Activated naive CD8-positive, alpha-beta T cell treated with anti-CD3 and anti-CD28 coated beads for 36 hours (primary cell): ENCODE results near the gene HDLBP. TPM values are rescaled to one million over a fixed set of nuclear protein-coding genes. Genes with fewer than 3 reads are reported as not detected.
"Not testable (repeated sequence)": the region's sequence is repeated elsewhere in the genome, so short reads cannot be mapped to it uniquely, and the experiment has no call there.

Source experiments
- DNase-seq: peaks from one replicate; pipeline ENCODE4 v3.0.0; 2021
- H3K27ac Mint-ChIP-seq: one replicate; pipeline ENCODE4 v1.8.0; 2022; ENCODE audit warnings: mild to moderate bottlenecking, moderate library complexity, mixed read lengths
- H3K27me3 Mint-ChIP-seq: one replicate; pipeline ENCODE4 v1.8.0; 2022; ENCODE audit warnings: mild to moderate bottlenecking, mixed read lengths
- H3K36me3 Mint-ChIP-seq: one replicate; pipeline ENCODE4 v1.8.0; 2021; ENCODE audit warnings: mild to moderate bottlenecking, mixed read lengths
- H3K4me1 Mint-ChIP-seq: one replicate; pipeline ENCODE4 v1.8.0; 2021; ENCODE audit warnings: mixed read lengths
- H3K4me3 Mint-ChIP-seq: one replicate; pipeline ENCODE4 v1.8.0; 2022; ENCODE audit warnings: mild to moderate bottlenecking, moderate library complexity, mixed read lengths
- H3K9me3 Mint-ChIP-seq: one replicate; pipeline ENCODE4 v1.8.0; 2022; ENCODE audit warnings: mixed read lengths
- total RNA-seq, 2 experiments: library from RNA; stranded (reverse); gene quantifications; one replicate each; pipeline ENCODE4 v1.2.3, GENCODE V29; 2021

HDLBP gene
- total RNA-seq, 2 experiments from 2014 or later = 272 to 286 TPM

- Mint-ChIP-seq H3K9me3 (no peaks in the 10 kb centered on the region), H3K27ac (no peak overlapping the region), H3K4me1 (peaks cover 39% of the 10 kb centered on the region), H3K36me3 (peaks cover 8% of the 10 kb centered on the region), H3K4me3 (no peak overlapping the region), H3K27me3 (no peaks in the 10 kb centered on the region)
- DNase-seq = no peak
Observed at GRCh38 chr2:241302083-241302482, 13.4 kb downstream of the HDLBP start.

DNA sequence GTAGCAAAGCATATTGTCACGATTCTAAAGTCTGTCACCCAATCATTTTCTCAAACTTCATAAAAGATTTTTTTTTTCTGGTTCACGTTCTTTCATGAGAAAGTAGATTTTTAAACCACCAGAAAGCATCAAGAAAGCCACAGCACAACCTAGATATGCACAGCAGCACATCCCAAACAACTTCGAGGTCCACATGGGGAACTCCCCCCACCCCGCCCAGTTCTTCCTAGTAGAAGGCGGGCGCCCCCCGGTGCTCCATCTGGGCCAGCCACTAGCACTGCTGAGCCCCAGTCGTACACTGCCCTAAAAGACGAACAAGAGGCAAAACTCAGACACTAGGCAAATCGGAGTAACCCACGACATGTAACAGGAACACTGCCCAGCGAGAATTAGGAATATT lies 15.5 kb downstream of the HDLBP start:
- DNase-seq = peak; percentile 26
- Mint-ChIP-seq H3K27me3 (no peaks in the 10 kb centered on the region), H3K9me3 (no peaks in the 10 kb centered on the region), H3K4me3 (no peak overlapping the region), H3K27ac (no peak overlapping the region), H3K4me1 (peaks cover 34% of the 10 kb centered on the region), H3K36me3 (peaks cover 11% of the 10 kb centered on the region)

DNA sequence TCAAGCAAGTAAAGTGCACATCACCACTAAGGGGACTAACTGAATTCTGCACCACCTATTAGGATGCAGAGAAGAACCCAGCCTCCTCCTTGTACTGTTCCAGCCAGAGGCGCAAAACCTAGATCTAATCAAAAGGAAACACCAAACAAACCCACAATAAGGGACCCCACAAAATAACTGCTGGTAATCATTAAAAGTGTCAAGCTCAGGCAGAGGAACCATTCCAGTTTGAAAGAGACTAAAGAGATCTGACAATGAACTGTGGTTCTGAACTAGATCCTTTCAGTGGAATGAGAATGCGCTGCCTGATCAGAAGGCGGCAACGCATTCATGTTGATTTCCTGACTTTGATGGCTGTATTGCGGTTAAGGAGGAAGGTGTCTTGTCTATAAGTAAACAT lies 16.8 kb downstream of the HDLBP start:
- Mint-ChIP-seq H3K4me3 (no peak overlapping the region), H3K36me3 (peaks cover 11% of the 10 kb centered on the region), H3K9me3 (no peaks in the 10 kb centered on the region), H3K4me1 (peaks cover 34% of the 10 kb centered on the region), H3K27me3 (no peaks in the 10 kb centered on the region), H3K27ac (peak overlapping the region; percentile 0)
- no peak for DNase-seq

- Mint-ChIP-seq H3K9me3 (no peaks in the 10 kb centered on the region), H3K4me1 (peaks cover 36% of the 10 kb centered on the region), H3K4me3 (no peak overlapping the region), H3K27me3 (no peaks in the 10 kb centered on the region), H3K27ac (no peak overlapping the region), H3K36me3 (peaks cover 11% of the 10 kb centered on the region)
- DNase-seq = no peak
Observed at GRCh38 chr2:241296767-241297166, 18.7 kb downstream of the HDLBP start.

- H3K4me1 Mint-ChIP-seq = peaks cover 39% of the 10 kb centered on the region
- H3K27me3 Mint-ChIP-seq = no peaks in the 10 kb centered on the region
- H3K27ac Mint-ChIP-seq = no peak overlapping the region
- H3K9me3 Mint-ChIP-seq = no peaks in the 10 kb centered on the region
- peaks cover 11% of the 10 kb centered on the region for H3K36me3 Mint-ChIP-seq
- no peak for DNase-seq
- H3K4me3 Mint-ChIP-seq = no peak overlapping the region
Observed at GRCh38 chr2:241295326-241296095, 20.0 kb downstream of the HDLBP start.

DNA sequence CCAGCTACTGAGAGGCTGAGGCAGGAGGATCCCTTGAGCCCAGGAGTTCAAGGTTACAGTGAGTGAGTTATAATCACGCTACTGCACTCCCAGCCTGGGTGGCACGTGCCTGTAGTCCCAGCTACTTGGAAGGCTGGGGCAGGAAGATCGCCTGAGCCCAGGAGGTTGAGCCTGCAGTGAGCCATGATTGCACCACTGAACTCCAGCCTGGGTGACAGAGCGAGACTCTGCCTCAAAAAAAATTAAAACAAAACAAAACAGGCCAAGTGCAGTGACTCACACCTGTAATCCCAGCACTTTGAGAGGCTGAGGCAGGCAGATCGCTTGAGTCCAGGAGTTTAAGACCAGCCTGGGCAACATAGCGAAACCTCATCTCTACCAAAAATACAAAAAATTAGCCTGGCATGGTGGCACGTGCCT lies 22.1 kb downstream of the HDLBP start:
- H3K27me3 Mint-ChIP-seq, H3K27ac Mint-ChIP-seq: not testable (repeated sequence)
- H3K4me1 Mint-ChIP-seq = peaks cover 37% of the 10 kb centered on the region

GRCh38 chr2:241291977-241292376 lies 23.5 kb downstream of the HDLBP start:
- H3K27me3 Mint-ChIP-seq = no peaks in the 10 kb centered on the region
- no peaks in the 10 kb centered on the region for H3K9me3 Mint-ChIP-seq
- DNase-seq = no peak
- H3K27ac Mint-ChIP-seq = no peak overlapping the region
- H3K36me3 Mint-ChIP-seq = peaks cover 11% of the 10 kb centered on the region
- peaks cover 36% of the 10 kb centered on the region for H3K4me1 Mint-ChIP-seq
- no peak overlapping the region for H3K4me3 Mint-ChIP-seq

More for the DNA sequence above, 22.1 kb downstream of the HDLBP start:
- peaks cover 11% of the 10 kb centered on the region for H3K36me3 Mint-ChIP-seq
- H3K4me3 Mint-ChIP-seq, H3K9me3 Mint-ChIP-seq, DNase-seq: not testable (repeated sequence)

DNA sequence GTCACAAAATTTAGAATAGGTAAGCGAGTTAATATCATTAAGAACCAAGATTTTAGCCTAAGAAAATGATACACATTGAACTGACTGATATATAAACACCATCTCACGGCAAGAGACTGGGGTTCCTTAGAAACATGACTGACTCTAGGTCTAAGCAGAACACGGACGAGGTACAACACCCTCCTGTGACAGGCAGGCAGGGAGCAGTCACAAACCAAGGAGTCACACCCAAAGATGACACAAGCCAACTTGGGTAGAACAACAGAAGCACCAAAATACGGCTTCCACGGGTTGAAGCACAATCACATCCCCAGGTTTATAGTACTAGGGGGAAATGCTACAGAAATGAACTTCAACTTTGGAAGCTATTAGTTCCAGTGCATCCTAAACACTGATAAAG lies 24.3 kb downstream of the HDLBP start:
- H3K9me3 Mint-ChIP-seq = no peaks in the 10 kb centered on the region
- peaks cover 39% of the 10 kb centered on the region for H3K4me1 Mint-ChIP-seq
- H3K27ac Mint-ChIP-seq = no peak overlapping the region
- peaks cover 12% of the 10 kb centered on the region for H3K36me3 Mint-ChIP-seq
- no peak for DNase-seq
- no peaks in the 10 kb centered on the region for H3K27me3 Mint-ChIP-seq
- H3K4me3 Mint-ChIP-seq = no peak overlapping the region

DNA sequence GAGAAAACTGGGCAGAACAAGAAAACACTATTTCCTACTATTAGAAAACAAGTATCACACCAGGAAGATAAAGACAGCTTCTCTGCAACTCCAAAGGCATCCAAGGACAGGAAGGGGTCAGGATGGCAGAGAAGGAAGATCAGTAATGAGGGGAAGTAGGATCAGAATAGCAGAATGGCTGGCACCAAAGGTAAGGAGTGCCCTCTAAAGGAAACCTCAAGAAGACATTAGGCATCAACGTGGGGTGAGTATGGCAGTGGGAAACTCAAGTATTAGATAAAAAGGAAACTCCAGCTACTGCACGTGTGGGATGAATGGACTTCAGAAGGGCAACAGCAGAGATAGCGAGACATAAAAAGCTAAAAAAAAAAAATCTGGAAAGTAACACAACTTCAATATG lies 25.9 kb downstream of the HDLBP start:
- H3K4me1 Mint-ChIP-seq = peaks cover 43% of the 10 kb centered on the region

GRCh38 chr2:241289053-241289452 lies 26.4 kb downstream of the HDLBP start:
- Mint-ChIP-seq H3K9me3 (no peaks in the 10 kb centered on the region), H3K4me1 (peaks cover 41% of the 10 kb centered on the region), H3K27ac (no peak overlapping the region)

More for the DNA sequence above, 25.9 kb downstream of the HDLBP start:
- H3K36me3 Mint-ChIP-seq = peaks cover 15% of the 10 kb centered on the region
- no peaks in the 10 kb centered on the region for H3K27me3 Mint-ChIP-seq
- H3K4me3 Mint-ChIP-seq = no peak overlapping the region
- no peaks in the 10 kb centered on the region for H3K9me3 Mint-ChIP-seq
- no peak overlapping the region for H3K27ac Mint-ChIP-seq
- DNase-seq = no peak

DNA sequence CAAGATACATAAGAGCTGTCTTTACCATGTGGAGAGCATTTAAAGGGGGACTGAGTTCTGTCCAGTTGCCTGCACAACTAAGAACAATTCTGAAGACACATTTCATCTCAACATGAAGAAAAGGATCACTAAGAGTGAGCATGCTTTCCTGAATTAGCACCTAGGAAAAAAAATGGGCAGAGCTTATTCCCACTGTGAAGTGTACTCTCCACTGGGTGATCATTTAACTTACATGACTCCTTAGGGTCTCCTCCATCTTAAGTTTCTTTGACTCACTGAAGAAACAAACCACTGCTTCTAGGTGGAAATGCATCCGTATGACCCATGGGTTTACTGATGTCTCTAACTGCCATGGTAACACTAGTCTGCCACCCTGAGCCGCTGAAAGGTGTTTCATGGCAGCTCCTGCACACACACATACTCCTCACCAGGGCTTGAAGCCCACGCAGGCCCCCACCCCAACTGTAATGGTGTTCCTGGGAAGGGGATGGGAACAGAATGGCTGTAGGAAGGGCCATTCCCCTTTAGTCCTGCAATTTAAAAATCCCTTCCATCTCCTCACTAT lies 27.1 kb downstream of the HDLBP start:
- no peaks in the 10 kb centered on the region for H3K9me3 Mint-ChIP-seq
- no peak overlapping the region for H3K27ac Mint-ChIP-seq
- peaks cover 19% of the 10 kb centered on the region for H3K36me3 Mint-ChIP-seq
- H3K4me1 Mint-ChIP-seq = peaks cover 42% of the 10 kb centered on the region
- no peak for DNase-seq
- no peak overlapping the region for H3K4me3 Mint-ChIP-seq
- no peaks in the 10 kb centered on the region for H3K27me3 Mint-ChIP-seq

More at GRCh38 chr2:241289053-241289452, 26.4 kb downstream of the HDLBP start:
- DNase-seq = no peak
- Mint-ChIP-seq H3K4me3 (no peak overlapping the region), H3K27me3 (no peaks in the 10 kb centered on the region), H3K36me3 (peaks cover 19% of the 10 kb centered on the region)

- H3K4me1 Mint-ChIP-seq = peaks cover 36% of the 10 kb centered on the region
- H3K4me3 Mint-ChIP-seq = no peak overlapping the region
Observed at GRCh38 chr2:241286348-241287090, 29.0 kb downstream of the HDLBP start.

GRCh38 chr2:241285596-241285995 lies 29.9 kb downstream of the HDLBP start:
- Mint-ChIP-seq H3K27me3 (no peaks in the 10 kb centered on the region), H3K4me3 (no peak overlapping the region), H3K27ac (no peak overlapping the region), H3K9me3 (no peaks in the 10 kb centered on the region), H3K36me3 (peaks cover 19% of the 10 kb centered on the region), H3K4me1 (peaks cover 31% of the 10 kb centered on the region)
- DNase-seq = no peak

More at GRCh38 chr2:241286348-241287090, 29.0 kb downstream of the HDLBP start:
- Mint-ChIP-seq H3K36me3 (peaks cover 19% of the 10 kb centered on the region), H3K9me3 (no peaks in the 10 kb centered on the region), H3K27me3 (no peaks in the 10 kb centered on the region), H3K27ac (no peak overlapping the region)
- no peak for DNase-seq

- Mint-ChIP-seq H3K4me3 (no peak overlapping the region), H3K36me3 (peaks cover 24% of the 10 kb centered on the region), H3K27ac (no peak overlapping the region), H3K27me3 (no peaks in the 10 kb centered on the region), H3K4me1 (peaks cover 22% of the 10 kb centered on the region), H3K9me3 (no peaks in the 10 kb centered on the region)
- no peak for DNase-seq
Observed at GRCh38 chr2:241282555-241282954, 32.9 kb downstream of the HDLBP start.

DNA sequence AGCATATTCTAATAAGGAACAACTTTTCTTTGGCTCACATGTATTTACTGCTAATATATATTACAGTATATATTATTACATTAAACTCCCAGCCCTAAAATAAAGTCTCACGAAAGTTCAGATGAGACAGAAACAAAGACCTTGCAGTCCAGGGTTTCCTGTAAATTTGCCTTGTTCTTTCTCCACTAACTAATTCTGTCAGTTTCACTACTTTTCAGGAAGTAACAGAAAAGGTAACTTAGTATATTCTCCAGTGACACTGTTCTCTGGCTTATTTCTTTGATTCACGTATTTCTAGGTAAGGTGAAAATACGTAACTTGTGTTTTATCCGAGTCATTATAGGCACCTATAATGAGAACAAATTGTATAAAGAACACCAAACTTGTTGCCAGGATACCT lies 35.2 kb downstream of the HDLBP start:
- no peaks in the 10 kb centered on the region for H3K27me3 Mint-ChIP-seq
- no peak overlapping the region for H3K4me3 Mint-ChIP-seq
- no peak for DNase-seq
- peaks cover 19% of the 10 kb centered on the region for H3K4me1 Mint-ChIP-seq
- H3K36me3 Mint-ChIP-seq = peaks cover 37% of the 10 kb centered on the region
- peaks cover 11% of the 10 kb centered on the region for H3K9me3 Mint-ChIP-seq
- no peak overlapping the region for H3K27ac Mint-ChIP-seq
